Bronchial epithelial cell (primary cell): Measurements from ENCODE around the gene RNF130. TPM values are rescaled to one million over a fixed set of nuclear protein-coding genes. Genes with fewer than 3 reads are reported as not detected.
A peak's percentile ranks its signal among the peaks of the same experiment; 100 is the strongest.

Experiments used
- DNase-seq: peaks from one replicate; pipeline ENCODE4 v3.0.0-alpha.2; 2010; ENCODE audit warnings: low read depth
- FAIRE-seq: peaks from 2 replicates; lab custom pipeline; 2011; peaks lifted over from hg19 to GRCh38; lab: Jason Lieb, UNC
- H3K27me3 ChIP-seq: 2 replicates; pipeline ENCODE4 v1.5.1; 2011; ENCODE audit warnings: low read length; ENCODE audit not compliant: control insufficient read depth, insufficient read depth
- H3K36me3 ChIP-seq: 2 replicates; pipeline ENCODE4 v1.5.1; 2011; ENCODE audit warnings: low read length; ENCODE audit not compliant: control insufficient read depth, insufficient read depth
- H3K4me3 ChIP-seq: 2 replicates; pipeline ENCODE4 v1.5.1; 2011; ENCODE audit warnings: mild to moderate bottlenecking, low read depth, low read length, control low read depth
- CTCF ChIP-seq: IDR thresholded peaks from 2 replicates; pipeline ENCODE4 v1.5.1; 2011; ENCODE audit warnings: mild to moderate bottlenecking, moderate library complexity, low read length, control low read depth, inconsistent platforms; ENCODE audit not compliant: insufficient read depth, severe bottlenecking
- total RNA-seq: library from RNA; depleted of rRNA; stranded (reverse); fragments of >200 nt; gene quantifications from 2 replicates; pipeline ENCODE4 v1.2.1, GENCODE V29; 2014

Gene RNF130
- total RNA-seq, 1 donor from 2014 or later = 16.8 TPM

DNA sequence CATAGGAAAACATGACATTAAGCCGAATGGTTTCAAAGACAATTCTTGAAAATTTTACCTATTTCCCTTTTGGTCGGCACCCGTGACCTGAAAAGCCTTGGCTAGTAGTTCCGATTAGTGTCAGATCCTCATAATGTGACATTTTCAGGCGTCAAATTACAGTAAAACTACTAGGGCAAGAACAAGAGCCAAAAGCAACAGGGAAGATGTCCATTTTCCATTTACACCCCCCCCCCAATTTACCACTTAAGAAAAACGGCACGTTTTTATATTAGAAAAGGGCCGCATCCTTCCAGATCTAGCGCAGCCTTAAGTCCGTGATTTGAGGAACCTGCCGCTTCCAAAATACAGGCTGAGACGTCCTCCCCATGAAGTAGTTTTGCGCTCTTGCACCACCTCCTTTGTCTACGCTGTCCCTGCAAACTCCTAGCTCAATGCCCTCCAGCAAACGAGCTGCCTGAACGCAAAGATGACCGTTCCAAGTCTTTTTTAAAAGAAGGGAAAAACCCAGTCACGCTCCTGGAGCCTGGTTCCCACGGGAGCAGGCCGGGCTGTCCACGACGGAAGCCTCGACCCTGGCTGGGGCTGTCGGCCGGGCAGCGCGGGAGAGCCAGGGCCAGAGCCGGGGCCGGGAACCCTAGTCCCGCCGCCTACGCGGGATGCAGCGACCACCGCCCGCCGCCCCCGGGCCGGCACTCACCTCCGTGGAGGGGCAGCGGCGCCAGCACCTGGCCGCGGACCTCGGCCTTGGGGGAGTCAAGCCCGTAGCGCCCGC is 616 bp downstream of the RNF130 start:
- Histone ChIP-seq H3K27me3 (no peaks in the 10 kb centered on the region), H3K36me3 (no peaks in the 10 kb centered on the region), H3K4me3 (peak overlapping the region; percentile 83)
- FAIRE-seq (no peak), DNase-seq (peak; percentile 56)
- TF ChIP-seq CTCF = no peak

- Histone ChIP-seq H3K27me3 (no peaks in the 10 kb centered on the region), H3K36me3 (no peaks in the 10 kb centered on the region), H3K4me3 (no peak overlapping the region)
- DNase-seq = peak; percentile 18
- TF ChIP-seq CTCF = no peak
- FAIRE-seq = no peak
Observed at GRCh38 chr5:180069589-180070247, 1.8 kb downstream of the RNF130 start.

GRCh38 chr5:180068519-180069090 is 3.0 kb downstream of the RNF130 start:
- H3K36me3 ChIP-seq = no peaks in the 10 kb centered on the region
- H3K27me3 ChIP-seq = no peaks in the 10 kb centered on the region
- TF ChIP-seq CTCF = no peak
- DNase-seq (no peak), FAIRE-seq (no peak)
- no peak overlapping the region for H3K4me3 ChIP-seq

DNA sequence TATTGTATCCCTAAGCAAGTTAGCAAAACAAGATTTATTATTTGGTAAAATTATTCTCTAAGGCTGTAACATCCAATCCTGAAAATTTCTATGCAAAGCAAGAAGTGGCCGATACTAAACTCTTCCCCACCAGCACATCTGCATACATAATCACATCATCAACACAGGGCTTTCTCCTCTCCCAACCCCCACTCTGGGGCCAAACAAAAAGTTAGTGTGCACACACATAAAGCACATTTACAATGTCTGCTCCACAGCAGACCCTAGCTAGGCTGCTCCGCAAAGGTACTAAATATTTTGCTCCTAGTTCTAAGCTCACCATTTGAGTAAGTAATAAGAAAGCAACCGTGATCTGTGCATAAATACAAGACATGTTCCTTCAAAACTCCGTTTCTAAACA is 3.6 kb downstream of the RNF130 start:
- Histone ChIP-seq H3K36me3 (no peaks in the 10 kb centered on the region), H3K27me3 (no peaks in the 10 kb centered on the region), H3K4me3 (no peak overlapping the region)
- FAIRE-seq (no peak), DNase-seq (no peak)
- no peak for TF ChIP-seq CTCF

DNA sequence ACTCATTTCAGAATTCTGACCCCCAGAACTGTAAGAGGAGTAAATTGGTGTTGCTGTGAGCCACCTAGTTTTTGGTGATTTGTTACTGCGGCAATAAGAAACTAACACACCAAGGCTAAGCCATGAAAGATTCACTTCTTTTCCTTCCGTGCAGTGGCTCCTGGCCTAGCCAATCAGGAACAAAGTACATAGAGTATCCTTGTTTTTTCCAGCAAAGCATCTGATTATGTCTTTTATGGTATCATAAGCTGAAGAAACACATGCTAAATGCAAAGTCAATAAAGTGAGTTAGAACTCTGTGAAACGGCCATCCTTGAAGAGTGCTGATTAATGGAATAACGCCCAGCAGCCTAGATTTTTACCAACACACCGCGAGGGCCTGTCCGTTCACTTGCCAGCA is 11.4 kb downstream of the RNF130 start:
- TF ChIP-seq CTCF = no peak
- no peak for FAIRE-seq
- DNase-seq = no peak

More for the DNA sequence above, 11.4 kb downstream of the RNF130 start:
- no peaks in the 10 kb centered on the region for H3K27me3 ChIP-seq
- H3K4me3 ChIP-seq = no peak overlapping the region
- no peaks in the 10 kb centered on the region for H3K36me3 ChIP-seq
